H1 (cell line): Measurements from ENCODE around the gene HLF. TPM values are rescaled to one million over a fixed set of nuclear protein-coding genes. Genes with fewer than 3 reads are reported as not detected.

ENCODE experiments used
- BRCA1 ChIP-seq: IDR thresholded peaks from 2 replicates; pipeline ENCODE4 v1.6.1; 2012; ENCODE audit warnings: low read depth, low read length, improper control_type of control experiment
- CBX8 ChIP-seq: fragments of 300-800, 300-1000 bp; sonication (generic); IDR thresholded peaks from 2 replicates; pipeline ENCODE4 v1.7.1; 2016; ENCODE audit warnings: low read depth, low read length, borderline replicate concordance
- POLR2A ChIP-seq, 2 experiments: IDR thresholded peaks; 1 replicate in 1 of 2; 2 replicates in 1 of 2; pipeline ENCODE4 v1.6.1; 2011; ENCODE audit warnings: low read depth in 2 of 2, low read length in 2 of 2, mild to moderate bottlenecking in 2 of 2; ENCODE audit errors: control extremely low read depth in 1 of 2
- SAP30 ChIP-seq: fragments of 300-600 bp; sonication (generic); IDR thresholded peaks from 2 replicates; pipeline ENCODE4 v1.7.1; 2012; ENCODE audit warnings: low read length, moderate library complexity, mild to moderate bottlenecking, inconsistent platforms; ENCODE audit not compliant: insufficient read depth, insufficient replicate concordance
- TAF1 ChIP-seq: IDR thresholded peaks from 2 replicates; pipeline ENCODE4 v1.6.1; 2011; ENCODE audit warnings: mild to moderate bottlenecking, low read depth, low read length
- polyA plus RNA-seq, 7 experiments: library from polyadenylated mRNA; depleted of rRNA in 3 of 7; stranded (reverse) in 5 of 7; unstranded in 2 of 7; fragments of >200 nt in 5 of 7; fragments of 200-250 nt in 2 of 7; gene quantifications; 1 replicate in 5 of 7; 2 replicates in 1 of 7; 4 replicates in 1 of 7; pipeline versions ENCODE4 v1.2.1 to v1.2.3, GENCODE V29; 2011 to 2013; ENCODE audit warnings: missing spikeins in 2 of 7, mixed read lengths in 2 of 7
- total RNA-seq: library from RNA; stranded (reverse); fragmentation: NEBNext Ultra II Directional; extraction: Animal tissue kit (Norgen Biotek cat#: 25700); gene quantifications from 2 replicates; pipeline ENCODE4 v1.2.1, GENCODE V29; 2021

HLF gene
- total and polyA plus RNA-seq, 2 of the 8 experiments (the other 6 are each of a cell fraction or from before 2014, with no cell fraction given), result 0.39 to 0.60 TPM

GRCh38 chr17:55261311-55261710, 3.4 kb upstream of the HLF start (continued):
- TF ChIP-seq TAF1 (no peak), SAP30 (no peak), CBX8 (no peak), BRCA1 (no peak), POLR2A (IDR thresholded peaks at IDR 0.05; ENCODE audit: control extremely low read depth in 1 of 2, low read depth in 2 of 2, low read length in 2 of 2) (no peak)
